WTC11 (cell line): Measurements from ENCODE around the gene TPCN2. TPM values are rescaled to one million over a fixed set of nuclear protein-coding genes. Genes with fewer than 3 reads are reported as not detected.

Experiments
- ATAC-seq: fragments of 200-7000 bp; cut with Tn5 transposase; 2 replicates; pipeline ENCODE4 v1.10.0; 2021; ENCODE audit warnings: mild to moderate bottlenecking, moderate library complexity
- CTCF ChIA-PET: fragments of 300-600 bp; sonication (Branson Sonifier 250); formaldehyde crosslinking; loops from one replicate; lab custom pipeline; 2021; ENCODE audit warnings: antibody characterized with exemption; lab: Charles Lee
- POLR2A ChIA-PET: fragments of 350-600 bp; sonication (Branson Sonifier 250); formaldehyde crosslinking; loops from one replicate; lab custom pipeline; 2021; ENCODE audit warnings: antibody characterized with exemption; lab: Charles Lee
- DNase-seq: peaks from one replicate; pipeline ENCODE4 v3.0.0; 2021; ENCODE audit warnings: low spot score
- H3K27ac Mint-ChIP-seq: 2 replicates; pipeline ENCODE4 v1.8.0; 2021; ENCODE audit warnings: mixed read lengths
- H3K27me3 Mint-ChIP-seq: 2 replicates; pipeline ENCODE4 v1.8.0; 2021; ENCODE audit warnings: low read depth, mild to moderate bottlenecking, moderate library complexity, mixed read lengths
- H3K36me3 Mint-ChIP-seq: 2 replicates; pipeline ENCODE4 v1.8.0; 2021; ENCODE audit warnings: mixed read lengths
- H3K4me1 Mint-ChIP-seq: 2 replicates; pipeline ENCODE4 v1.8.0; 2022; ENCODE audit warnings: mixed read lengths
- H3K4me3 Mint-ChIP-seq: 2 replicates; pipeline ENCODE4 v1.8.0; 2021; ENCODE audit warnings: mild to moderate bottlenecking, moderate library complexity, mixed read lengths
- H3K9me3 Mint-ChIP-seq: 2 replicates; pipeline ENCODE4 v1.8.0; 2021; ENCODE audit warnings: mixed read lengths
- ATF1 ChIP-seq: sonication (generic); formaldehyde crosslinking; IDR thresholded peaks from 2 replicates; pipeline ENCODE4 v1.8.1; 2023; ENCODE audit warnings: mild to moderate bottlenecking, moderate library complexity, missing genetic modification reagents
- CREB1 ChIP-seq: sonication (generic); formaldehyde crosslinking; IDR thresholded peaks from 2 replicates; pipeline ENCODE4 v1.8.0; 2023; ENCODE audit warnings: mild to moderate bottlenecking, missing genetic modification reagents
- CREM ChIP-seq: sonication (generic); formaldehyde crosslinking; IDR thresholded peaks from 2 replicates; pipeline ENCODE4 v1.8.1; 2022; ENCODE audit warnings: mild to moderate bottlenecking, missing genetic modification reagents, moderate library complexity
- ETV6 ChIP-seq: sonication (generic); formaldehyde crosslinking; IDR thresholded peaks from 2 replicates; pipeline ENCODE4 v1.8.1; 2022; ENCODE audit warnings: mild to moderate bottlenecking, missing genetic modification reagents
- FOXK1 ChIP-seq: sonication (generic); formaldehyde crosslinking; IDR thresholded peaks from 2 replicates; pipeline ENCODE4 v1.8.0; 2022; ENCODE audit warnings: mild to moderate bottlenecking, moderate library complexity, missing genetic modification reagents
- FOXP1 ChIP-seq: sonication (generic); formaldehyde crosslinking; IDR thresholded peaks from 2 replicates; pipeline ENCODE4 v1.8.0; 2022; ENCODE audit warnings: missing genetic modification reagents, mild to moderate bottlenecking, moderate library complexity, borderline replicate concordance
- GRHL2 ChIP-seq: fragments of 250-450 bp; sonication (Bioruptor Pico); IDR thresholded peaks from 2 replicates; pipeline ENCODE4 v1.8.0; 2022; ENCODE audit warnings: mild to moderate bottlenecking, moderate library complexity; ENCODE audit not compliant: insufficient replicate concordance, severe bottlenecking
- MXD4 ChIP-seq: fragments of 250-450 bp; sonication (Bioruptor Pico); IDR thresholded peaks from 2 replicates; pipeline ENCODE4 v1.8.0; 2021; ENCODE audit warnings: mild to moderate bottlenecking, moderate library complexity, borderline replicate concordance
- NFE2L1 ChIP-seq: sonication (generic); formaldehyde crosslinking; IDR thresholded peaks from 2 replicates; pipeline ENCODE4 v1.8.1; 2023; ENCODE audit warnings: missing genetic modification reagents
- NR2C2 ChIP-seq: sonication (generic); formaldehyde crosslinking; IDR thresholded peaks from 2 replicates; pipeline ENCODE4 v1.8.0; 2022; ENCODE audit warnings: mild to moderate bottlenecking, missing genetic modification reagents
- NR3C1 ChIP-seq: sonication (generic); formaldehyde crosslinking; conservative IDR thresholded peaks from 2 replicates; pipeline ENCODE4 v1.8.1; 2023; ENCODE audit warnings: low read depth, mild to moderate bottlenecking, missing genetic modification reagents
- RORB ChIP-seq: fragments of 250-450 bp; sonication (Bioruptor Pico); IDR thresholded peaks from 2 replicates; pipeline ENCODE4 v1.9.0; 2021; ENCODE audit warnings: mild to moderate bottlenecking
- SMAD3 ChIP-seq: sonication (generic); formaldehyde crosslinking; IDR thresholded peaks from 2 replicates; pipeline ENCODE4 v1.8.0; 2022; ENCODE audit warnings: missing genetic modification reagents, mild to moderate bottlenecking, borderline replicate concordance
- SOX15 ChIP-seq: fragments of 250-450 bp; sonication (Bioruptor Pico); IDR thresholded peaks from 2 replicates; pipeline ENCODE4 v1.9.0; 2021; ENCODE audit warnings: mild to moderate bottlenecking
- SP1 ChIP-seq: sonication (generic); formaldehyde crosslinking; conservative IDR thresholded peaks from 2 replicates; pipeline ENCODE4 v1.8.1; 2022; ENCODE audit warnings: missing genetic modification reagents
- ZNF138 ChIP-seq: sonication (generic); formaldehyde crosslinking; conservative IDR thresholded peaks from 2 replicates; pipeline ENCODE4 v1.8.1; 2022; ENCODE audit warnings: mild to moderate bottlenecking, moderate library complexity, missing genetic modification reagents
- ZNF317 ChIP-seq: sonication (generic); formaldehyde crosslinking; IDR thresholded peaks from 2 replicates; pipeline ENCODE4 v1.8.1; 2023; ENCODE audit warnings: low read depth, mild to moderate bottlenecking, moderate library complexity, missing genetic modification reagents, borderline replicate concordance
- ZNF416 ChIP-seq: fragments of 250-450 bp; sonication (Bioruptor Pico); IDR thresholded peaks from 2 replicates; pipeline ENCODE4 v1.9.0; 2021; ENCODE audit warnings: mild to moderate bottlenecking, inconsistent platforms
- ZNF671 ChIP-seq: fragments of 250-450 bp; sonication (Bioruptor Pico); IDR thresholded peaks from 2 replicates; pipeline ENCODE4 v1.8.0; 2021; ENCODE audit warnings: mild to moderate bottlenecking
- total RNA-seq: library from RNA; stranded (reverse); gene quantifications from 3 replicates; pipeline ENCODE4 v1.2.3, GENCODE V29; 2021
- TF ChIP-seq, protein P1 (sequence below): fragments of 200-600 bp; IDR thresholded peaks from 2 replicates; pipeline ENCODE4 v1.8.0; 2022; ENCODE audit warnings: antibody characterized with exemption
- TF ChIP-seq, protein P2 (sequence below): sonication (generic); formaldehyde crosslinking; IDR thresholded peaks from 2 replicates; pipeline ENCODE4 v1.8.1; 2023; ENCODE audit warnings: mild to moderate bottlenecking, moderate library complexity, missing genetic modification reagents
- TF ChIP-seq, protein P3 (sequence below): sonication (generic); formaldehyde crosslinking; IDR thresholded peaks from 2 replicates; pipeline ENCODE4 v1.8.1; 2022; ENCODE audit warnings: mild to moderate bottlenecking, moderate library complexity, missing genetic modification reagents
- TF ChIP-seq, protein P4 (sequence below): sonication (generic); formaldehyde crosslinking; IDR thresholded peaks from 2 replicates; pipeline ENCODE4 v1.8.0; 2022; ENCODE audit warnings: mild to moderate bottlenecking, missing genetic modification reagents
- TF ChIP-seq, protein P5 (sequence below): fragments of 250-450 bp; sonication (Bioruptor Pico); IDR thresholded peaks from 2 replicates; pipeline ENCODE4 v1.9.0; 2021; ENCODE audit warnings: mild to moderate bottlenecking, borderline replicate concordance
- TF ChIP-seq, protein P6 (sequence below): sonication (generic); formaldehyde crosslinking; IDR thresholded peaks from 2 replicates; pipeline ENCODE4 v1.8.1; 2023; ENCODE audit warnings: mild to moderate bottlenecking, missing genetic modification reagents, moderate library complexity
- TF ChIP-seq, protein P7 (sequence below): sonication (generic); formaldehyde crosslinking; conservative IDR thresholded peaks from 2 replicates; pipeline ENCODE4 v1.8.1; 2023; ENCODE audit warnings: mild to moderate bottlenecking, low read depth, missing genetic modification reagents, moderate library complexity

TPCN2 gene
- total RNA-seq, 1 experiment from 2014 or later: 24.6 TPM

DNA sequence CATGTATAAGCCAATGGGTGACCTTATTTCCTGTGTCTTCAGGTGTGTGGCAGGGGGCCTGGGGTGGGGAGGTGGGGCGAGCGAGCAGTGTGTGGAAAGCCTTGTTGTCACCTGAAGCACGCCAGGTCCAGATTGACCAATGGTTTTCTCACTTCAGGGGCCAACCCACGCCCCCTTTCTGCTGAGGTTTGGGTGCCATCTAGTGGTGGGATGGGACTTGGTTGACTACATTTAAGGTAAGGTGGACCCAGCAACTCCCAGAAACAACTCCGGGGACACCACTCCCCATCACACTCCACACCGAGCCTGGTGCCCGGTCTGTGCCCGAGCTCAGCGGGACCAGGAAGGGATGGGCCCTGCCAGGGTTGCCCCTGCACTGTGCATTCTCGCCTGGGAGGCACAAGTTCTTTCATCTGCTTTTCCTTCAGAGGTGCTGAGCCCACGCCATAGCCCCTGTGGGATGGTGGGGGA lies 40.0 kb downstream of the TPCN2 start:
- peak overlapping the region; percentile 28; the same call in 1 of the 2 replicates for H3K27ac Mint-ChIP-seq
- peak; percentile 88 for DNase-seq
- ChIA-PET CTCF (interaction anchor here (0.7 to 2.5 kb wide), 5 partner anchors 43 to 582 kb away, joined by 3 to 14 read pairs (median 5); no protein-coding TSS in a partner anchor), POLR2A (no interaction called here)
- ATAC-seq: peak; percentile 93
- no peaks in the 10 kb centered on the region for H3K27me3 Mint-ChIP-seq
- no peak overlapping the region for H3K4me3 Mint-ChIP-seq
- peaks cover 5% of the 10 kb centered on the region; the same call in 1 of the 2 replicates for H3K9me3 Mint-ChIP-seq
- H3K4me1 Mint-ChIP-seq: peaks cover 5% of the 10 kb centered on the region; the same call in 1 of the 2 replicates
- H3K36me3 Mint-ChIP-seq: peaks cover 26% of the 10 kb centered on the region
- TF ChIP-seq GRHL2 (CRISPR knock-in tag) (no peak), ATF1 (CRISPR knock-in tag) (no peak), MXD4 (CRISPR knock-in tag) (no peak), RORB (no peak), ZNF671 (CRISPR knock-in tag) (no peak), NFE2L1 (CRISPR knock-in tag) (no peak), ETV6 (no peak), FOXK1 (peak; percentile 72; the same call in 1 of the 2 replicates), SP1 (CRISPR knock-in tag) (peak; percentile 56; the same call in 1 of the 2 replicates), NR3C1 (CRISPR knock-in tag) (no peak), CREM (CRISPR knock-in tag) (no peak), SOX15 (CRISPR knock-in tag) (no peak), ZNF416 (CRISPR knock-in tag) (no peak), CREB1 (CRISPR knock-in tag) (no peak), NR2C2 (CRISPR knock-in tag) (no peak), ZNF317 (CRISPR knock-in tag) (no peak), ZNF138 (CRISPR knock-in tag) (no peak), SMAD3 (CRISPR knock-in tag) (no peak), FOXP1 (no peak)
- TF ChIP-seq, protein P1, sequence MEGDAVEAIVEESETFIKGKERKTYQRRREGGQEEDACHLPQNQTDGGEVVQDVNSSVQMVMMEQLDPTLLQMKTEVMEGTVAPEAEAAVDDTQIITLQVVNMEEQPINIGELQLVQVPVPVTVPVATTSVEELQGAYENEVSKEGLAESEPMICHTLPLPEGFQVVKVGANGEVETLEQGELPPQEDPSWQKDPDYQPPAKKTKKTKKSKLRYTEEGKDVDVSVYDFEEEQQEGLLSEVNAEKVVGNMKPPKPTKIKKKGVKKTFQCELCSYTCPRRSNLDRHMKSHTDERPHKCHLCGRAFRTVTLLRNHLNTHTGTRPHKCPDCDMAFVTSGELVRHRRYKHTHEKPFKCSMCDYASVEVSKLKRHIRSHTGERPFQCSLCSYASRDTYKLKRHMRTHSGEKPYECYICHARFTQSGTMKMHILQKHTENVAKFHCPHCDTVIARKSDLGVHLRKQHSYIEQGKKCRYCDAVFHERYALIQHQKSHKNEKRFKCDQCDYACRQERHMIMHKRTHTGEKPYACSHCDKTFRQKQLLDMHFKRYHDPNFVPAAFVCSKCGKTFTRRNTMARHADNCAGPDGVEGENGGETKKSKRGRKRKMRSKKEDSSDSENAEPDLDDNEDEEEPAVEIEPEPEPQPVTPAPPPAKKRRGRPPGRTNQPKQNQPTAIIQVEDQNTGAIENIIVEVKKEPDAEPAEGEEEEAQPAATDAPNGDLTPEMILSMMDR: peak; percentile 63
- TF ChIP-seq, protein P2, sequence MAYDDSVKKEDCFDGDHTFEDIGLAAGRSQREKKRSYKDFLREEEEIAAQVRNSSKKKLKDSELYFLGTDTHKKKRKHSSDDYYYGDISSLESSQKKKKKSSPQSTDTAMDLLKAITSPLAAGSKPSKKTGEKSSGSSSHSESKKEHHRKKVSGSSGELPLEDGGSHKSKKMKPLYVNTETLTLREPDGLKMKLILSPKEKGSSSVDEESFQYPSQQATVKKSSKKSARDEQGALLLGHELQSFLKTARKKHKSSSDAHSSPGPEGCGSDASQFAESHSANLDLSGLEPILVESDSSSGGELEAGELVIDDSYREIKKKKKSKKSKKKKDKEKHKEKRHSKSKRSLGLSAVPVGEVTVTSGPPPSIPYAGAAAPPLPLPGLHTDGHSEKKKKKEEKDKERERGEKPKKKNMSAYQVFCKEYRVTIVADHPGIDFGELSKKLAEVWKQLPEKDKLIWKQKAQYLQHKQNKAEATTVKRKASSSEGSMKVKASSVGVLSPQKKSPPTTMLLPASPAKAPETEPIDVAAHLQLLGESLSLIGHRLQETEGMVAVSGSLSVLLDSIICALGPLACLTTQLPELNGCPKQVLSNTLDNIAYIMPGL (CRISPR knock-in tag): no peak
- TF ChIP-seq, protein P3, sequence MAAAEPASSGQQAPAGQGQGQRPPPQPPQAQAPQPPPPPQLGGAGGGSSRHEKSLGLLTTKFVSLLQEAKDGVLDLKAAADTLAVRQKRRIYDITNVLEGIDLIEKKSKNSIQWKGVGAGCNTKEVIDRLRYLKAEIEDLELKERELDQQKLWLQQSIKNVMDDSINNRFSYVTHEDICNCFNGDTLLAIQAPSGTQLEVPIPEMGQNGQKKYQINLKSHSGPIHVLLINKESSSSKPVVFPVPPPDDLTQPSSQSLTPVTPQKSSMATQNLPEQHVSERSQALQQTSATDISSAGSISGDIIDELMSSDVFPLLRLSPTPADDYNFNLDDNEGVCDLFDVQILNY (CRISPR knock-in tag): no peak
- TF ChIP-seq, protein P4, sequence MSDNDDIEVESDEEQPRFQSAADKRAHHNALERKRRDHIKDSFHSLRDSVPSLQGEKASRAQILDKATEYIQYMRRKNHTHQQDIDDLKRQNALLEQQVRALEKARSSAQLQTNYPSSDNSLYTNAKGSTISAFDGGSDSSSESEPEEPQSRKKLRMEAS (CRISPR knock-in tag): no peak
- TF ChIP-seq, protein P5, sequence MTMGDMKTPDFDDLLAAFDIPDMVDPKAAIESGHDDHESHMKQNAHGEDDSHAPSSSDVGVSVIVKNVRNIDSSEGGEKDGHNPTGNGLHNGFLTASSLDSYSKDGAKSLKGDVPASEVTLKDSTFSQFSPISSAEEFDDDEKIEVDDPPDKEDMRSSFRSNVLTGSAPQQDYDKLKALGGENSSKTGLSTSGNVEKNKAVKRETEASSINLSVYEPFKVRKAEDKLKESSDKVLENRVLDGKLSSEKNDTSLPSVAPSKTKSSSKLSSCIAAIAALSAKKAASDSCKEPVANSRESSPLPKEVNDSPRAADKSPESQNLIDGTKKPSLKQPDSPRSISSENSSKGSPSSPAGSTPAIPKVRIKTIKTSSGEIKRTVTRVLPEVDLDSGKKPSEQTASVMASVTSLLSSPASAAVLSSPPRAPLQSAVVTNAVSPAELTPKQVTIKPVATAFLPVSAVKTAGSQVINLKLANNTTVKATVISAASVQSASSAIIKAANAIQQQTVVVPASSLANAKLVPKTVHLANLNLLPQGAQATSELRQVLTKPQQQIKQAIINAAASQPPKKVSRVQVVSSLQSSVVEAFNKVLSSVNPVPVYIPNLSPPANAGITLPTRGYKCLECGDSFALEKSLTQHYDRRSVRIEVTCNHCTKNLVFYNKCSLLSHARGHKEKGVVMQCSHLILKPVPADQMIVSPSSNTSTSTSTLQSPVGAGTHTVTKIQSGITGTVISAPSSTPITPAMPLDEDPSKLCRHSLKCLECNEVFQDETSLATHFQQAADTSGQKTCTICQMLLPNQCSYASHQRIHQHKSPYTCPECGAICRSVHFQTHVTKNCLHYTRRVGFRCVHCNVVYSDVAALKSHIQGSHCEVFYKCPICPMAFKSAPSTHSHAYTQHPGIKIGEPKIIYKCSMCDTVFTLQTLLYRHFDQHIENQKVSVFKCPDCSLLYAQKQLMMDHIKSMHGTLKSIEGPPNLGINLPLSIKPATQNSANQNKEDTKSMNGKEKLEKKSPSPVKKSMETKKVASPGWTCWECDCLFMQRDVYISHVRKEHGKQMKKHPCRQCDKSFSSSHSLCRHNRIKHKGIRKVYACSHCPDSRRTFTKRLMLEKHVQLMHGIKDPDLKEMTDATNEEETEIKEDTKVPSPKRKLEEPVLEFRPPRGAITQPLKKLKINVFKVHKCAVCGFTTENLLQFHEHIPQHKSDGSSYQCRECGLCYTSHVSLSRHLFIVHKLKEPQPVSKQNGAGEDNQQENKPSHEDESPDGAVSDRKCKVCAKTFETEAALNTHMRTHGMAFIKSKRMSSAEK: no peak
- TF ChIP-seq, protein P6, sequence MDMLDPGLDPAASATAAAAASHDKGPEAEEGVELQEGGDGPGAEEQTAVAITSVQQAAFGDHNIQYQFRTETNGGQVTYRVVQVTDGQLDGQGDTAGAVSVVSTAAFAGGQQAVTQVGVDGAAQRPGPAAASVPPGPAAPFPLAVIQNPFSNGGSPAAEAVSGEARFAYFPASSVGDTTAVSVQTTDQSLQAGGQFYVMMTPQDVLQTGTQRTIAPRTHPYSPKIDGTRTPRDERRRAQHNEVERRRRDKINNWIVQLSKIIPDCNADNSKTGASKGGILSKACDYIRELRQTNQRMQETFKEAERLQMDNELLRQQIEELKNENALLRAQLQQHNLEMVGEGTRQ (CRISPR knock-in tag): no peak
- TF ChIP-seq, protein P7, sequence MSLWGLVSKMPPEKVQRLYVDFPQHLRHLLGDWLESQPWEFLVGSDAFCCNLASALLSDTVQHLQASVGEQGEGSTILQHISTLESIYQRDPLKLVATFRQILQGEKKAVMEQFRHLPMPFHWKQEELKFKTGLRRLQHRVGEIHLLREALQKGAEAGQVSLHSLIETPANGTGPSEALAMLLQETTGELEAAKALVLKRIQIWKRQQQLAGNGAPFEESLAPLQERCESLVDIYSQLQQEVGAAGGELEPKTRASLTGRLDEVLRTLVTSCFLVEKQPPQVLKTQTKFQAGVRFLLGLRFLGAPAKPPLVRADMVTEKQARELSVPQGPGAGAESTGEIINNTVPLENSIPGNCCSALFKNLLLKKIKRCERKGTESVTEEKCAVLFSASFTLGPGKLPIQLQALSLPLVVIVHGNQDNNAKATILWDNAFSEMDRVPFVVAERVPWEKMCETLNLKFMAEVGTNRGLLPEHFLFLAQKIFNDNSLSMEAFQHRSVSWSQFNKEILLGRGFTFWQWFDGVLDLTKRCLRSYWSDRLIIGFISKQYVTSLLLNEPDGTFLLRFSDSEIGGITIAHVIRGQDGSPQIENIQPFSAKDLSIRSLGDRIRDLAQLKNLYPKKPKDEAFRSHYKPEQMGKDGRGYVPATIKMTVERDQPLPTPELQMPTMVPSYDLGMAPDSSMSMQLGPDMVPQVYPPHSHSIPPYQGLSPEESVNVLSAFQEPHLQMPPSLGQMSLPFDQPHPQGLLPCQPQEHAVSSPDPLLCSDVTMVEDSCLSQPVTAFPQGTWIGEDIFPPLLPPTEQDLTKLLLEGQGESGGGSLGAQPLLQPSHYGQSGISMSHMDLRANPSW: no peak
